Measurements from ENCODE around the gene OR2L13. TPM values are rescaled to one million over a fixed set of nuclear protein-coding genes. Genes with fewer than 3 reads are reported as not detected.

OR2L13 gene
- total RNA-seq, 1 donor from 2014 or later, result not detected

Other genes with a start within 250 kb of the OR2L13 start
- gene TRIM58, start 238.0 kb upstream of the OR2L13 start, total RNA-seq, result 4.2 and 5.3 TPM in 2 replicates
- 1.0 and 1.8 TPM in 2 replicates for gene OR2W3, start 199.6 kb upstream of the OR2L13 start, total RNA-seq
- gene OR2T8, start 174.9 kb upstream of the OR2L13 start, total RNA-seq, result not detected in 2 replicates
- gene OR2AJ1, start 170.3 kb upstream of the OR2L13 start, total RNA-seq, result not detected in 2 replicates
- gene OR2L8, start 146.3 kb upstream of the OR2L13 start, total RNA-seq, result not detected in 2 replicates
- gene OR2AK2, start 130.0 kb upstream of the OR2L13 start, total RNA-seq, result not detected in 2 replicates
- not detected in 2 replicates for gene OR2L5, start 81.5 kb upstream of the OR2L13 start, total RNA-seq
- gene OR2L2, start 65.1 kb upstream of the OR2L13 start, total RNA-seq, result not detected in 2 replicates
- gene OR2L3, start 48.3 kb upstream of the OR2L13 start, total RNA-seq, result 0.08 TPM in 1 of 2 replicates, not detected in the other
- not detected in 2 replicates for gene OR2M5, start 50.0 kb downstream of the OR2L13 start, total RNA-seq
- not detected in 2 replicates for gene OR2M2, start 79.6 kb downstream of the OR2L13 start, total RNA-seq
- not detected in 2 replicates for gene OR2M3, start 102.1 kb downstream of the OR2L13 start, total RNA-seq
- not detected in 2 replicates for gene OR2M4, start 136.2 kb downstream of the OR2L13 start, total RNA-seq
- gene OR2T33, start 182.8 kb downstream of the OR2L13 start, total RNA-seq, result not detected in 2 replicates
- not detected in 2 replicates for gene OR2T12, start 208.2 kb downstream of the OR2L13 start, total RNA-seq
- gene OR2M7, start 229.4 kb downstream of the OR2L13 start, total RNA-seq, result not detected in 2 replicates